NCI-H2196 (cell line): Measurements from ENCODE around the gene DAPK1.
A peak's percentile ranks its signal among the peaks of the same experiment; 100 is the strongest.
"Not testable (repeated sequence)": the region's sequence is repeated elsewhere in the genome, so short reads cannot be mapped to it uniquely, and the experiment has no call there.

Source experiments
- DNase-seq: peaks from one replicate; lab custom pipeline; 2025; ENCODE audit not compliant: unreplicated experiment; lab: John Stamatoyannopoulos, UW

Gene DAPK1

GRCh38 chr9:87540444-87541105 is 42.9 kb downstream of the DAPK1 start:
- no peak for DNase-seq

GRCh38 chr9:87541663-87542062 is 44.0 kb downstream of the DAPK1 start:
- DNase-seq, result no peak

- DNase-seq, result no peak
Measured at GRCh38 chr9:87542141-87542540, 44.5 kb downstream of the DAPK1 start.

- no peak for DNase-seq
Measured at GRCh38 chr9:87543251-87543650, 45.6 kb downstream of the DAPK1 start.

- no peak for DNase-seq
Measured at GRCh38 chr9:87545858-87546257, 48.2 kb downstream of the DAPK1 start.

GRCh38 chr9:87546704-87547103 is 49.0 kb downstream of the DAPK1 start:
- no peak for DNase-seq

GRCh38 chr9:87547671-87548081 is 50.0 kb downstream of the DAPK1 start:
- no peak for DNase-seq

- DNase-seq, result no peak
Measured at GRCh38 chr9:87548159-87548558, 50.5 kb downstream of the DAPK1 start.

GRCh38 chr9:87549088-87549487 is 51.4 kb downstream of the DAPK1 start:
- not testable (repeated sequence) for DNase-seq

GRCh38 chr9:87549791-87550190 is 52.1 kb downstream of the DAPK1 start:
- DNase-seq, result no peak

GRCh38 chr9:87550253-87550954 is 52.7 kb downstream of the DAPK1 start:
- no peak for DNase-seq

- DNase-seq, result no peak
Measured at GRCh38 chr9:87551772-87552217, 54.1 kb downstream of the DAPK1 start.

- no peak for DNase-seq
Measured at GRCh38 chr9:87554171-87554910, 56.7 kb downstream of the DAPK1 start.

- no peak for DNase-seq
Measured at GRCh38 chr9:87554976-87555375, 57.3 kb downstream of the DAPK1 start.

GRCh38 chr9:87556039-87556438 is 58.4 kb downstream of the DAPK1 start:
- peak; percentile 12 for DNase-seq

GRCh38 chr9:87556821-87557220 is 59.2 kb downstream of the DAPK1 start:
- DNase-seq, result no peak

GRCh38 chr9:87557996-87558395 is 60.3 kb downstream of the DAPK1 start:
- no peak for DNase-seq

- no peak for DNase-seq
Measured at GRCh38 chr9:87558606-87559190, 61.0 kb downstream of the DAPK1 start.

- no peak for DNase-seq
Measured at GRCh38 chr9:87562062-87562461, 64.4 kb downstream of the DAPK1 start.

- no peak for DNase-seq
Measured at GRCh38 chr9:87562530-87563170, 65.0 kb downstream of the DAPK1 start.

GRCh38 chr9:87564111-87564510 is 66.4 kb downstream of the DAPK1 start:
- DNase-seq, result no peak
